AG04450 (cell line): ENCODE data around the gene ABLIM2. TPM values are rescaled to one million over a fixed set of nuclear protein-coding genes. Genes with fewer than 3 reads are reported as not detected.

Experiments
- CTCF ChIA-PET: fragments of 300-600, 350-600 bp; formaldehyde crosslinking; extraction: SDS; loops from one replicate; lab custom pipeline; 2022; ENCODE audit warnings: antibody characterized with exemption, inconsistent platforms; lab: Charles Lee
- POLR2A ChIA-PET: fragments of 350-600 bp; formaldehyde crosslinking; extraction: SDS; loops from one replicate; lab custom pipeline; 2021; ENCODE audit warnings: antibody characterized with exemption, inconsistent platforms; lab: Yijun Ruan, JAX
- DNase-seq: peaks from one replicate; pipeline ENCODE4 v3.0.0-alpha.2; 2011; ENCODE audit warnings: low read depth, low spot score
- H3K27ac ChIP-seq: one replicate; pipeline ENCODE4 v1.5.1; 2012; ENCODE audit warnings: low read depth, low read length, control low read depth
- H3K27me3 ChIP-seq: one replicate; pipeline ENCODE4 v1.6.0; 2012; ENCODE audit warnings: low read length; ENCODE audit not compliant: control insufficient read depth, insufficient read depth
- H3K4me3 ChIP-seq: 2 replicates; pipeline ENCODE4 v1.5.1; 2011; ENCODE audit warnings: mild to moderate bottlenecking, low read depth, low read length, control low read depth
- H3K9me3 ChIP-seq: 2 replicates; pipeline ENCODE4 v1.5.1; 2012; ENCODE audit warnings: low read length; ENCODE audit not compliant: control insufficient read depth, insufficient read depth
- polyA plus RNA-seq: library from polyadenylated mRNA; depleted of rRNA; stranded (reverse); fragments of >200 nt; gene quantifications from 2 replicates; pipeline ENCODE4 v1.2.3, GENCODE V29; 2011
- TF ChIP-seq, protein P1 (sequence below): IDR thresholded peaks from 2 replicates; pipeline ENCODE4 v1.5.1; 2011; ENCODE audit warnings: low read depth, low read length, control low read depth, inconsistent platforms

Gene ABLIM2
- polyA plus RNA-seq, 1 experiment = not detected

DNA sequence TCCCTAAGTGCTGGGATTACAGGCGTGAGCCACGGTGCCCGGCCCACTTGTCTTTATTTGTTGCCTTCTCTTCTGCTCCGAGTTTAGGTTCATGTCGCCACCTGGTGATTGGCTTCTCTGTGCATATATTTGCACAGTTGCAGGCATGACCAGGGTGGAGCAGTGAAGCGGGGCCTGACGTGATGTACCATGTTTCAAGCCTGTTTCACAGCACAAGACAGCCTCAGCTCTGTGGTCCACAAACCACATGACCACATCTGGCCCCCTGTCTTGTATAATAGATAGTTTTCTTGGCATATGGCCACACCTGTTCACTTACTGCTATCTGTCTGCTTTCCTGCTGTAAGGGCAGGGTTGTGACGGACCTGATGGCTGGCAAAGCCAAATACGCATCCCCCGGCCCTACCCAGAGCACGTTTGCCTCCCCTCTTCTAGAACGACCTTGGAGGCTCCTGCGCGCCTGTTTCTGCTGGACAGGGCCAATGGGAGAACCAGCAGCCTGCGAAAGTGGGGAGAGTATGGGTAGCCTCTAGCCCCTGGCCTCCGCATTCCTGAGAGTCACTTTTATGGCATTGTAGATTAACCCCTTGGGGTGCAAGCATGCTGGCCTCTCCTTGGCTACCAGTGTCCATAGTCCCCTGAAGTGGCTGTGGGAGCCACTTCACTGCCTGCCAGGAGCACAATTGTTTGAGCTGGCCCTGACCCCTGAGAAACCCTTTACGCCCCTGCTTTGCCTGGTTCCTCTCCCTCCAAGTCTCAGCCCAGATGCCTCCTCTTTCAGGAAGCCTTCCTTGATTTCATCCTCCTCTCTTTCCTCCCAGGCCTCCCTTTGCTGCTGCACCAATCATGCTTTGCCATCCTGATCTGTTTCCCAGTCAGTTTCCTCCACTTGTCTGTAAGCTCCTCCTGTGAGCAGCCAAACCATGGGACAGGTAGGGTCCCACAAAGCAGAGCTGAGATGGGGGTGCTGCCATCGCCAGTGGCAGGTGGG is 34.4 kb upstream of the ABLIM2 start:
- Histone ChIP-seq H3K27me3 (peaks cover 20% of the 10 kb centered on the region), H3K27ac (no peak overlapping the region), H3K4me3 (no peak overlapping the region), H3K9me3 (no peaks in the 10 kb centered on the region; the same call in 1 of the 2 replicates)
- CTCF ChIA-PET = interaction anchor here (0.5 to 1.7 kb wide), 3 partner anchors 16 to 1015 kb away, joined by 4 to 9 read pairs (median 9); no protein-coding TSS in a partner anchor
- POLR2A ChIA-PET = no interaction called here
- no peak for DNase-seq
- TF ChIP-seq, protein P1, sequence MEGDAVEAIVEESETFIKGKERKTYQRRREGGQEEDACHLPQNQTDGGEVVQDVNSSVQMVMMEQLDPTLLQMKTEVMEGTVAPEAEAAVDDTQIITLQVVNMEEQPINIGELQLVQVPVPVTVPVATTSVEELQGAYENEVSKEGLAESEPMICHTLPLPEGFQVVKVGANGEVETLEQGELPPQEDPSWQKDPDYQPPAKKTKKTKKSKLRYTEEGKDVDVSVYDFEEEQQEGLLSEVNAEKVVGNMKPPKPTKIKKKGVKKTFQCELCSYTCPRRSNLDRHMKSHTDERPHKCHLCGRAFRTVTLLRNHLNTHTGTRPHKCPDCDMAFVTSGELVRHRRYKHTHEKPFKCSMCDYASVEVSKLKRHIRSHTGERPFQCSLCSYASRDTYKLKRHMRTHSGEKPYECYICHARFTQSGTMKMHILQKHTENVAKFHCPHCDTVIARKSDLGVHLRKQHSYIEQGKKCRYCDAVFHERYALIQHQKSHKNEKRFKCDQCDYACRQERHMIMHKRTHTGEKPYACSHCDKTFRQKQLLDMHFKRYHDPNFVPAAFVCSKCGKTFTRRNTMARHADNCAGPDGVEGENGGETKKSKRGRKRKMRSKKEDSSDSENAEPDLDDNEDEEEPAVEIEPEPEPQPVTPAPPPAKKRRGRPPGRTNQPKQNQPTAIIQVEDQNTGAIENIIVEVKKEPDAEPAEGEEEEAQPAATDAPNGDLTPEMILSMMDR = no peak; the same call in 1 of the 2 replicates

- TF ChIP-seq, protein P1 = no peak
- no peaks in the 10 kb centered on the region; the same call in 1 of the 2 replicates for H3K9me3 ChIP-seq
- ChIA-PET POLR2A (interaction anchor here (0.6 kb wide), 1 partner anchor 195 kb away, joined by 4 read pairs; no protein-coding TSS in a partner anchor), CTCF (interaction anchor here (1.6 kb wide), 1 partner anchor 14 kb away, joined by 9 read pairs; no protein-coding TSS in a partner anchor)
- H3K4me3 ChIP-seq = no peak overlapping the region
- no peak for DNase-seq
- peaks cover 17% of the 10 kb centered on the region for H3K27me3 ChIP-seq
- H3K27ac ChIP-seq = no peak overlapping the region
Observed at GRCh38 chr4:8191136-8191747, 32.6 kb upstream of the ABLIM2 start.

DNA sequence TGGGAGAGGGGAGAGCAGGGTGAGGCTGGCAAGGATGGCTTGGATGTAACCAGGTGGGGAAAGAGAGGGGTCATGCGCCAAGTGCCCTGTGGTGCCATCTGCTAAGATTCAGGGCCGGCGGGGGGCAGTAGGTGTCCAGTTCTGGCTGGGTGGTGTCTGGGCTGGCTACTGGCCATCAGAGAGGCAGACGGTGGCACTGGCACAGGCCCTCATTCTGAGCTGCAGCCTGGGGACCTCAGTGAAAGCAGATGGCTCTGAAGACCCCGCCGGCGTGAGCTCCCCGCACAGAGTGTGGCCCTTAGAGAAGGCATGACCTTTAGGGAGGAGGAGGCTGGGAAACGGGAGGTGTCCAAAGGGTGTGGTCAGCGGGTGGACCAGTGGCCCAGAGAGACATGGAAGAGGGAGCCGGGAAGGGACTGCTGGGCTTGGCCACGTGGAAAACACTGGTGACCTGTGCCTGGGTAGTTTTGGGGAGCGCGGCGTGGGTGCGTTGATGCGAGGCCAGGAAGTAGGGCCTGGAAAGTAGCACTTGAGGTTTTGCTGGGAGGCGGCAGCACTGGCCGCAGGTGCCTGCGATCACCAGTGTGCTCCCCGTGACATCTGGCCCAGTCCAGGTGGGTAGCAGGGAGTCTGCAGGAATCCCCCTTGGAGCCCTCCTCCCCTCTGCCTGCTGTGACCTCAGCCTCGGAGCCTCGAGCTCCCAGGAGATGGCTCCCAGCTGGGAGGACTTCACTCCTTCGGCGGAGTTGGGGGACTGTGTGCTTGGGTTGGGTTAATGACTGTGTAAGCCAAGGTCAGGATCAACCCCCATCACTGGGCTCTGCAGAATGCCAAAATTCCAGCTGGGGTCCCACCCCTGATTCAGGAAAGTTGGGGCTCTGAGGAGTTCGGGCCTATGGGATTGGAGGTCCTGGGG is 31.2 kb upstream of the ABLIM2 start:
- POLR2A ChIA-PET = no interaction called here
- Histone ChIP-seq H3K4me3 (no peak overlapping the region), H3K27me3 (peaks cover 12% of the 10 kb centered on the region), H3K9me3 (no peaks in the 10 kb centered on the region; the same call in 1 of the 2 replicates), H3K27ac (no peak overlapping the region)
- CTCF ChIA-PET = no interaction called here
- no peak for DNase-seq
- TF ChIP-seq, protein P1 = no peak

- ChIA-PET POLR2A (no interaction called here), CTCF (no interaction called here)
- DNase-seq = no peak
- TF ChIP-seq, protein P1 = no peak
- H3K4me3 ChIP-seq = no peak overlapping the region
- no peaks in the 10 kb centered on the region; the same call in 1 of the 2 replicates for H3K9me3 ChIP-seq
- no peak overlapping the region for H3K27ac ChIP-seq
- peaks cover 9% of the 10 kb centered on the region for H3K27me3 ChIP-seq
Observed at GRCh38 chr4:8188743-8189550, 30.3 kb upstream of the ABLIM2 start.
